Activated naive CD4-positive, alpha-beta T cell treated with Interleukin-2 at 50 U/mL for 16 hours (primary cell): ENCODE results near the gene MYO9B.

Experiments
- DNase-seq: peaks from one replicate; pipeline ENCODE4 v3.0.0-alpha.2; 2020

MYO9B gene

DNA sequence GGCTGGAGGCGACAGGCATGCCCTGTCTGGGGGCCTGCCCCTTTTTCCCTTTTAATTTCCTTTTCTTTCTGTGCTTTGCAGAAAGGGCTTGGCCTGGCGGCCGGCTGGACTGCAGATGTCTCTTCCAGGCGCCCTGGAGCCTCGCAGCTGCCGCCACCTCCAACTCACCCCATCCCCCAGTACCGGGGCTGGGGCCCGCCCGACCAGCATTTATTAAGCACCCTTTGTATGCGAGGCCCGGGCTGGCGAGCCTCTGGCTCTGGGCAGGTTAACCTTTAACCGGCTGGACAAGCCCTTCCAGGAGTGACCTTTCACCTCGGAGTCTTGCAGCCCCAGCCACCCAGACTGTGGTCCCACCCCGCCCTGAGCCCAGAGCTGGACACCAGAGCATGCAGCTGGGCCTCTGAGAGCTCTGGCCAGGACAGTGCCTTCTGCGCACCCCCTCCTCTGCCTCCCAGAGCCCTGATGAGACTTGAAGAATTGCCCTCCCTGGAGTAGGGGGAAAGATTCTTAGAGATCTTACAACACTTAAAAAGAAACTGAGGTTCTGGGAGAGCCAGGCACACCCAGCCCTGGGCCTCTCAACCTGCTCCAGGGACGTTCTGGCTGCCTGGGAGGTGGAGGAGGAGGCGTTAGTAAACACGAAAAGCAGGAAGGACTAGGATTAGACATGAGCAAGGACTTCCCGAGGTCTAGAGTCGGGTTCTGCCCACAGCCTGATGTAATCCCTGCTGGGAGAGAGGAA is 171.3 kb downstream of the MYO9B start:
- no peak for DNase-seq

DNA sequence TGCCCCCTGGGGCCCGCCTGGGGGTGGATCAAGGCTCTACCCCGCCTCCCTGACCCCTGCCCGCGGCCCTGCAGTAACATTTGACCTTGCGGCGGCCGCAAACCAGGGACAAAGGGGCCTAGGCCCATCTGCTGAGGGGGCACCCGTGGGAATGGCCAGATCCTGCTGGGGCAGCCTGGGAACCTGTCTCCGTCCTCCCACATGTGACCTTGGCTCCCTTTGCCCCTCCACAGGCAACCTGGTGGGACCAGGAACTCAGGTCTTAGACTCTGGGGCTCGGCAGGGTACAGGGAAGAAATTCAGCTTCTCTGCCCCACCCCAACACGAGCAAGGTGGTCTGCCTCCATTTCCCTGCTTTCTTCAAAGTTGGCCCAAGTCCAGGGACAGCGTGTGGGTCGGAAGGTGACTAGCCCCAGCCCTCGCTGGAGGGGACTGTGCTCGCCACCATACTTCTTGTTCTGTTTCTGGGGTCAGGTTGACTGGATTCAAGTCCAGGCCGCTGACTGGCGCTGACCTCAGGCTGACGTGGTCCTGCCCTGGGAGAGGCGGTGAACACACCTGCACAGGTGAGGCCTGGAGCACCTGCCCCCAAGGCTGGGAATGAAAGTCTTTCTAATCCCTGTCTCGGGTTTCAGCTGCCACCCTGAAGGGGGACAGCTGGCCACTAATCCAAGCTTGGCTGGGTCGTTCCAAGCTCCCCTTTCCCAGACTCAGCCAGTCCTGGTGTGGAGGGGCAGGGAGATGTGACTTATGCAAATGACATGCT is 172.6 kb downstream of the MYO9B start:
- no peak for DNase-seq

DNA sequence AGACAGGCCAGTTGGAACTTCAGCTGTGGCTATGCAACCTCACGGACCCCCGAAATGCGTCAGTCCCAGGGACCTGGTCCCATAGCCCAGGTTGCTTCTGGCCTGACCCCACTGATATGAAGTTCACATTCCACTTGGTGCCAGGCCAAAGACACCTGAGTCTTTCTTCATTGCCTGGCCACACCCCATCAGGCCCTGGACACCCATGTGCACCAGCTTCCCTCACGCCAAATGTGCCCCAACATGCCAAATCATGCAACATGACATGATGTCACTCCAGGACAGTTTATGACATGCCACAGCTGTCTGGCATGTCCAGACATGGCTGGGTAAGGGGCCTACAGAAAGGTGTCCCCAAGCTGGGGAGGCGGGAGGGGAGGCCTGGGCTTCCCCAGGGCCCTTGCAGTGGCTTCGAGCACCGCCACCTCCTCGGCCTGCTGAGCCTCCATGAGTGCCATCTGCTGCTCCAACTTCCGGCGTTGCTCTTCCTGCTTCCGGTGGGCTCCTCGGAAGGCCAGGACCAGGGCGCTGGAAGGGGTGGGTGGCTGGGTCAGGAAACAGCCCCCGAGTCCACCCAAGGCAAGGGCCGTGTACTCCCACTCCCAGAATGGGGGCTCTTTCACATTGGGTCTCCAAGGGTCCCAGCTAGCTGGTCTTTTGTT is 174.4 kb downstream of the MYO9B start:
- DNase-seq: no peak

DNA sequence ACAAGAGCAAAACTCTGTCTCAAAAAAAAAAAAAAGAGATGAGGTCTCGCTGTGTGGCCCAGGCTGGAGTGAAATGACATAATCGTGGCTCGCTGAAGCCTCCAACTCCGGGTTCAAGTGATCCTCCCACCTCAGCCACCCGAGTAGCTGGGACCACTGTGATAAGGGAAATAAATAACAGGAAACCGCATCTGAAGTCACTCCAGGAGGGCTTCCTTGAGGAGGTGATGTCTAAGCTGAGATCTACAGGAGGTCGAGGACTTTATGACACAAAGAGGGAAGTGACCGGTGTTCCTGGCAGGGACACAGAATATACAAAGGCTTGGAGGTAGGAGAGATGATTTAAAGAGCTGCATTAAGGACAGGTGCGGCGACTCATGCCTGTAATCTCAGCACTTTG is 179.1 kb downstream of the MYO9B start:
- DNase-seq: no peak

DNA sequence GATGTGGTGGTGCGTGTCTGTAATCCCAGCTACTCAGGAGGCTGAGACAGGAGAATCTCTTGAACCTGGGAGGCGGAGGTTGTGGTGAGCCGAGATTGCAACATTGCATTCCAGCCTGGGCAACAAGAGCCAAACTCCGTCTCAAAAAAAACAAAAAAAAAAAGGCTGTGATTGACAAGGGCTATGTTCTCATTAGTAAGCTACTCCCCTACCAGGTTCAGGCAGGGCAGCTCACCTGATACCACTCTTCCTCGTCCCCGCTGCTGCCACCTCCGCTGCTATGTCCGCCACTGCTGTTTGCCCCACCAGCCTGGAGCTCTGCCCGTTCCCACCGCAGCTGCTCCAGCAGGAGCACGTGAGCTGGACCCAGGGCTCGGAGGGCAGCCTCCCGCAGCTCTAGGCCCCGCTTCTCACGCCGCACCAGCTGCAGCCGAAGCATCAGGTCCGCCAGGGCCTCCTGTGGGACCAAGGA is 179.6 kb downstream of the MYO9B start:
- no peak for DNase-seq

DNA sequence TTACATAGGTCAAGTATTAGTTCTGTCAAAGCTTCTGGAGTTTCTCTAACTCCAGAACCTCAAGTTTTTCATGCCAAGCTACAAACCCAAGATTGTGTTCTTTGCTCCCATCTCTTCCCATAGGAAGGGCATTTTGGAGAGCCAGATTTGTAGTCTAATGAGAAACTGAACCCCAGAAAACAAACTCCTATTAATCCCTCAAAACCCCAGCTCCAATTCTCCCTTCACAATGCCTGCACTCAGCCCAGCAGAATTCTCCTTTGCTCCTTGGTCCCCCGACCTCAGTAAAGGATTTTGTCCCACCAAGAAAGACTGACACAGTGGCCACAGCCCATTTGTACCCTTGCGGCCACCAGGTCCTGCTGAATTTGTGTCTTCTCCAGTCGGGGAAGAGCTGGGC is 180.6 kb downstream of the MYO9B start:
- no peak for DNase-seq

DNA sequence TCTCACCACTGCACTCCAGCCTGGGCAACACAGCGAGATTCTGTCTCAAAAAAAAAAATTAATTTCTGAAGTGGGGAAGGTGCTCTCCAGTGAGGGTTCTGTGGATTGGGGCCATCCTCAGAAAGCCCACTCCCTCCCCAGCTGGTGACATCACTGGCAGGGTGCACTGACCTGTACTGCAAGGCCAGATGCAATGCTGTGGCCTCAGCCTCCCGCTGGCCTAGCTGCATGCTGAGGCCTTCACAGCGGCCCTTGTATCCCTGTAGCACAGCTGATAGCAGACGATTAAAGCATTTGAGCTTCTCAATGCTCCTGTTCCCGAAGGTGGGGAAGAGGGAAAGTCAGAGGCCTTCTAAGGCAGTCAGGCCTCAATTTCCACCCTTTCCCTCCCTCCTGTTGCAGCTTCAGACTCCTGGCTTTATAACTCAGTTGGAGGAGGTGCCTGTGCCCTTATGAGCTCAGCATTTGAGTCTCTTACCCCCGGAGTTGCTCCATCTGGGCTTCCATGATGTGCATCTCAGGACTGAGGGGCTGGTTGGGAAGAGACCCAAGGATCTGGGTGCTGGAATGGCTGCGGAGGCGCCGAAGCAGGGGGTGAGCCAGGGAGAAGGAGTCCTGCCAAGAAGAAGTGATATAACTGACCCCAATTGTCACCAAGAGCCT is 183.7 kb downstream of the MYO9B start:
- no peak for DNase-seq

DNA sequence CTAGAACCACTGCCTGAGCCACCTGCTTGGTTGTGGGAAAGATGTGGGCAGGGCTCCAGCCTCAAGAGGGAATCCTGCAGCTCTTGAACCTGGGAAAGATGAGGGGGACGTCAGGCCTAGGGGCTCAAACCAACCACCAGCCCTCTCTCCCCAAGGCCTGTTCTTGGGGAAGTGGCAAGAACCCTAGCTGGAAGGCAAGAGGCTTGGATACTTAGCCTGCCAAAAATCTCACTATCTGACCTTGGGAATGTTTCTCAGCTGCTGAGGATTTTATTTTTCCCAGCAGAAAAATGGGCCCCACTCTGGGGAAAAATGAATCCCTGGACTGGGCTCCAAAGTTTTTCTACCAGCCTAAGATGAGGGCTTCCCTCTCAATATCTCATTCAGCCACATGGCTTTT is 184.4 kb downstream of the MYO9B start:
- DNase-seq: no peak

DNA sequence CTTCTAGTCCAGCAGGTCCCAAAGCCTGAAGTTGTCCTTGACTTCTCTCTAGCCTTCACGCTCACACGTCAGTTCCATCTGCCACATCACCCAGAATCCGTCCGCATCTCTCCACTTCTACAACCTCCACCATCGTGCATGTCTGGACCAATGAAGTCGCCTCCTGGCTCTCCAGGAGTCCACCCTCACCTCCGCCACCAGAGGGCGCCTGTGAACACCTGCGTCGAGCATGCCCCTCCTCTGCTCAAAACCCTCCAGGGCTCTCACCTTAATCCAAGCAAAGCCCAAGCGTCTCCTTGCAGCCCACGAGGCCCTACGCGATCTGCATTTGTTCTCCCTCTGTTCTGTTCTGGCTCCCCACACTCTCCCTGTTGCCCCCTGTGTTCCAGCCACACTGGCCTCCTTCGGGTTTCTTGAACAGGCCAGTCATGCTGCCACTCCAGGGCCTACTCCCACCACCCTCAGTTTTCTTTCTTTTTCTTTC is 185.3 kb downstream of the MYO9B start:
- DNase-seq: peak; percentile 91

DNA sequence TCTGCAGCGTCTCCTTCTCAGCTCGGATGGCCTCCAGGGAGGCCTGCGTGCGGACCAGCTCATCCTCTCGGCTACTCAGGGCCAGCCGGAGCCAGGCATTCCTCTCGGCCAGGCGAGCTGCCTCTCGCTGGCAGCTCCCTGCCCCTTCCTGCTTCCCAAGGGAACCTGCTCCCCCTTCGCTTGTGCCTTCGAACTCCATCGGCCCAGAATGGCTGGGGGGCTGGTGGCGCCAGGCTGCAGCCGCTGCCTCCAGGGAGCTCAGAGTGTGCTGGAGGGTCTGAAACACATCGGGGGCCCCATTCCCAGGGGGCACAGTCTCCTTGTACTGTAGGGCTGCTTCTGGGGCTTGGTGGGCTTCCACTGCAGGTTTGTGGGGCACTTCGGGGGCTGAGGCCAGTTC is 187.0 kb downstream of the MYO9B start:
- DNase-seq: no peak
